A549 (cell line): Measurements from ENCODE around the gene IRF9. TPM values are rescaled to one million over a fixed set of nuclear protein-coding genes. Genes with fewer than 3 reads are reported as not detected.

ENCODE experiments used
- ATAC-seq, 2 experiments: fragments of 200-7000 bp in 1 of 2; fragments of >200 bp in 1 of 2; cut with Nextera tagmentation in 1 of 2; cut with Tn5 transposase in 1 of 2; 3 replicates each; pipeline versions ENCODE4 v1.8.0 to v1.9.1; 2018 to 2020; ENCODE audit warnings: mild to moderate bottlenecking in 1 of 2, moderate library complexity in 1 of 2
- CTCF ChIA-PET: fragments of 300-600 bp; sonication (Branson Sonifier 250); formaldehyde crosslinking; extraction: SDS; loops from one replicate; lab custom pipeline; 2021; ENCODE audit warnings: antibody characterized with exemption, inconsistent platforms; lab: Yijun Ruan, JAX
- POLR2A ChIA-PET: fragments of 350-600 bp; formaldehyde crosslinking; extraction: SDS; loops from one replicate; lab custom pipeline; 2021; ENCODE audit warnings: antibody characterized with exemption, inconsistent platforms; lab: Yijun Ruan, JAX
- DNase-seq, 2 experiments: peaks; one replicate each; pipeline versions ENCODE4 v3.0.0 to v3.0.0-alpha.2; 2011 to 2016; ENCODE audit warnings: low read depth in 1 of 2, low spot score in 1 of 2
- FAIRE-seq: peaks from 2 replicates; lab custom pipeline; 2011; peaks lifted over from hg19 to GRCh38; lab: Jason Lieb, UNC
- H3K27ac ChIP-seq, 2 experiments: fragments of >200 bp; sonication (Bioruptor Twin); formaldehyde crosslinking; 3 replicates each; pipeline ENCODE4 v1.5.1; 2016 to 2017
- H3K4me1 ChIP-seq: fragments of >200 bp; sonication (Bioruptor Twin); formaldehyde crosslinking; 3 replicates; pipeline ENCODE4 v1.6.1; 2016
- H3K4me2 ChIP-seq: fragments of >200 bp; sonication (Bioruptor Twin); formaldehyde crosslinking; 3 replicates; pipeline ENCODE4 v1.6.1; 2016
- H3K4me3 ChIP-seq: fragments of >200 bp; sonication (Bioruptor Twin); formaldehyde crosslinking; 3 replicates; pipeline ENCODE4 v1.5.1; 2016
- H3K9me3 ChIP-seq: fragments of >200 bp; sonication (Bioruptor Twin); formaldehyde crosslinking; 3 replicates; pipeline ENCODE4 v1.6.1; 2016
- BHLHE40 ChIP-seq: IDR thresholded peaks from 2 replicates; pipeline ENCODE4 v1.6.1; 2012; ENCODE audit warnings: low read depth, low read length, inconsistent platforms
- CEBPB ChIP-seq, 2 experiments: fragments of >200 bp in 1 of 2; sonication (Bioruptor Twin) in 1 of 2; formaldehyde crosslinking in 1 of 2; IDR thresholded peaks; 2 replicates each; pipeline ENCODE4 v1.6.1; 2012 to 2016
- CHD2 ChIP-seq: fragments of 150-350 bp; IDR thresholded peaks from 2 replicates; pipeline ENCODE4 v1.6.1; 2014; ENCODE audit warnings: low read length; ENCODE audit not compliant: partially characterized antibody
- EHF ChIP-seq: fragments of 250-450 bp; sonication (Bioruptor Pico); IDR thresholded peaks from 2 replicates; pipeline ENCODE4 v1.5.0; 2020; ENCODE audit warnings: mild to moderate bottlenecking
- EP300 ChIP-seq, 2 experiments: fragments of >200 bp; sonication (Bioruptor Twin); formaldehyde crosslinking; IDR thresholded peaks; 2 replicates in 1 of 2; 3 replicates in 1 of 2; pipeline ENCODE4 v1.6.1; 2016 to 2017
- FOSL2 ChIP-seq, 2 experiments: fragments of 450-650 bp in 1 of 2; fragments of >200 bp in 1 of 2; sonication (Bioruptor Twin) in 1 of 2; formaldehyde crosslinking; IDR thresholded peaks; 2 replicates each; pipeline versions ENCODE4 v1.5.0 to v1.6.1; 2016 to 2020; ENCODE audit warnings: mild to moderate bottlenecking in 1 of 2, moderate library complexity in 1 of 2
- HDAC2 ChIP-seq: fragments of 200-600 bp; sonication (generic); IDR thresholded peaks from 2 replicates; pipeline ENCODE4 v1.6.1; 2016
- HOXB5 ChIP-seq: fragments of 250-450 bp; sonication (Bioruptor Pico); IDR thresholded peaks from 2 replicates; pipeline ENCODE4 v1.5.0; 2020; ENCODE audit warnings: mild to moderate bottlenecking, moderate library complexity
- JUN ChIP-seq, 2 experiments: fragments of >200 bp; sonication (Bioruptor Twin); formaldehyde crosslinking; IDR thresholded peaks; 2 replicates in 1 of 2; 3 replicates in 1 of 2; pipeline ENCODE4 v1.6.1; 2016 to 2017
- JUNB ChIP-seq: fragments of >200 bp; sonication (Bioruptor Twin); formaldehyde crosslinking; IDR thresholded peaks from 2 replicates; pipeline ENCODE4 v1.6.1; 2016
- KDM1A ChIP-seq: fragments of 200-600 bp; sonication (generic); IDR thresholded peaks from 2 replicates; pipeline ENCODE4 v1.6.1; 2016; ENCODE audit warnings: low read depth, mild to moderate bottlenecking
- MAFK ChIP-seq: fragments of 450-650 bp; IDR thresholded peaks from 2 replicates; pipeline ENCODE4 v1.6.1; 2014; ENCODE audit not compliant: partially characterized antibody
- PHF8 ChIP-seq: fragments of 200-600 bp; sonication (generic); IDR thresholded peaks from 2 replicates; pipeline ENCODE4 v1.6.1; 2016; ENCODE audit warnings: low read depth, mild to moderate bottlenecking, antibody characterized with exemption, moderate library complexity, borderline replicate concordance
- POLR2A ChIP-seq: IDR thresholded peaks from 2 replicates; pipeline ENCODE4 v1.6.1; 2012; ENCODE audit warnings: mild to moderate bottlenecking, low read length
- RCOR1 ChIP-seq: fragments of 150-350 bp; IDR thresholded peaks from 2 replicates; pipeline ENCODE4 v1.6.1; 2014; ENCODE audit warnings: antibody characterized with exemption, low read length, low read depth
- SREBF2 ChIP-seq: fragments of 450-650 bp; IDR thresholded peaks from 2 replicates; pipeline ENCODE4 v1.6.1; 2014; ENCODE audit warnings: mild to moderate bottlenecking, moderate library complexity
- TFCP2L1 ChIP-seq: fragments of 250-450 bp; sonication (Bioruptor Pico); IDR thresholded peaks from 2 replicates; pipeline ENCODE4 v1.5.0; 2021; ENCODE audit warnings: mild to moderate bottlenecking
- ZC3H11A ChIP-seq: fragments of 450-650 bp; IDR thresholded peaks from 2 replicates; pipeline ENCODE4 v1.6.1; 2014; ENCODE audit warnings: antibody characterized with exemption, mild to moderate bottlenecking
- ZNF302 ChIP-seq: fragments of 250-450 bp; sonication (Bioruptor Pico); IDR thresholded peaks from 2 replicates; pipeline ENCODE4 v1.9.0; 2021; ENCODE audit warnings: inconsistent platforms, mild to moderate bottlenecking, moderate library complexity
- ZSCAN20 ChIP-seq: fragments of 250-450 bp; sonication (Bioruptor Pico); IDR thresholded peaks from 2 replicates; pipeline ENCODE4 v1.8.0; 2022; ENCODE audit warnings: mild to moderate bottlenecking, moderate library complexity
- WGBS: methylation state at CpG from one replicate; pipeline ENCODE4 v1.1.6; 2017; ENCODE audit errors: missing lambda C conversion rate; 5-methylcytosine and 5-hydroxymethylcytosine counted together
- polyA plus RNA-seq, 4 experiments: library from polyadenylated mRNA; depleted of rRNA in 3 of 4; stranded (reverse); fragments of >200 nt; fragmentation: RNase III in 1 of 4; extraction: RNeasy Plus Mini Kit Qiagen cat#74134 plus additional on column Dnase treatment in 1 of 4; gene quantifications; 2 replicates in 3 of 4; 3 replicates in 1 of 4; pipeline ENCODE4 v1.2.3, GENCODE V29; 2011 to 2017
- TF ChIP-seq, protein P1 (sequence below): IDR thresholded peaks from 2 replicates; pipeline ENCODE4 v1.6.1; 2012
- TF ChIP-seq, protein P2 (sequence below): IDR thresholded peaks from 2 replicates; pipeline ENCODE4 v1.6.1; 2012
- TF ChIP-seq, protein P3 (sequence below): fragments of 250-450 bp; sonication (Bioruptor Pico); IDR thresholded peaks from 2 replicates; pipeline ENCODE4 v1.5.0; 2021; ENCODE audit warnings: mild to moderate bottlenecking, moderate library complexity, borderline replicate concordance

IRF9 gene
- polyA plus RNA-seq, 2 of the 4 experiments (the other 2 are of a cell fraction): 19.0 to 23.1 TPM

DNA sequence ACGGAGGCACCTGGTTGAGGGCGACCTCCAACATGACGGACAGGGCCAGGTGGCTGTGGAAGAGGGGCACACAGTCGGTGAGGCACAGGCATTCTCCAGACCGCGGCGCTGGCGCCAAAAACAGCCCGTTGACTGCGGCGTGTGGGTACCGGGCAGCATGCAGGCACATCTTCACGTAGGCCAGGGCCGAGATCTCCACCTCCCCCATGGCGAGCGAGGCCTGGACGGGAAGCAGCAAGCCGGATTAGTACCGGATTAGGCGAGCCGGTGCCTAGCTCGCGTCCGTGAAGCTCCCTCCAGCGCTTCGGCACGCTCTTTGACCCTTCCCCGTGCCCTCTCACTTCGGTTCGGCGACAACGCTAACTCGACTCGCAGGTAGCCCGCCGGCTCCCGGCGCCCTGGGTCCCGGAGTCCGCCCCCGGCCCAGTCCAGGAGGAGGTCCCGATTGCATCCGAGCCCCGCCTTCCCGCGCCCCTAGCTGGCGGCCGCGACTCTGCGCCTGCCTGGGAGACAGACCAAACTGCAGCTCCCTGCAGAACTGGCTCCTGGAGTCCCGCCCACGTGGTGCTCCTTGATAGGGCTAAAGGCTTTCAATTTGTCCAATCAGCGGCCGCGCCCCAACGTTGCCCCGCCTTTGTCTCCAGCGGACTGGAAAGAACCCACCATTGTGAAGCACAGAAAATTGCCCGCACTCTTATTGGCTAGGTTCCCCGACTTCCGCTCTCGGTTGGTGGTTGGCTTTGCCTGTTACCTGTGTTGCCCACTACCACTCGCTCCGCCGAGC, 19.8 kb upstream of the IRF9 start, which contains the start of gene EMC9 (continued):
- TF ChIP-seq, protein P1, sequence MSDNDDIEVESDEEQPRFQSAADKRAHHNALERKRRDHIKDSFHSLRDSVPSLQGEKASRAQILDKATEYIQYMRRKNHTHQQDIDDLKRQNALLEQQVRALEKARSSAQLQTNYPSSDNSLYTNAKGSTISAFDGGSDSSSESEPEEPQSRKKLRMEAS: peak; percentile 79
- TF ChIP-seq, protein P2, sequence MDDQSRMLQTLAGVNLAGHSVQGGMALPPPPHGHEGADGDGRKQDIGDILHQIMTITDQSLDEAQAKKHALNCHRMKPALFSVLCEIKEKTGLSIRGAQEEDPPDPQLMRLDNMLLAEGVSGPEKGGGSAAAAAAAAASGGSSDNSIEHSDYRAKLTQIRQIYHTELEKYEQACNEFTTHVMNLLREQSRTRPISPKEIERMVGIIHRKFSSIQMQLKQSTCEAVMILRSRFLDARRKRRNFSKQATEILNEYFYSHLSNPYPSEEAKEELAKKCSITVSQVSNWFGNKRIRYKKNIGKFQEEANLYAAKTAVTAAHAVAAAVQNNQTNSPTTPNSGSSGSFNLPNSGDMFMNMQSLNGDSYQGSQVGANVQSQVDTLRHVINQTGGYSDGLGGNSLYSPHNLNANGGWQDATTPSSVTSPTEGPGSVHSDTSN: peak; percentile 49; the same call in 1 of the 2 replicates
- TF ChIP-seq BHLHE40 (no peak), PHF8 (0 out of 2 replicates have a peak, but pooled peaks have one; percentile 61), HDAC2 (no peak), JUNB (no peak), CEBPB (IDR thresholded peaks at IDR 0.05) (peak in 1 of 2 experiments; percentile 51; a peak in 1 of 4 replicates), JUN (IDR thresholded peaks at IDR 0.05) (peak; percentile 88), POLR2A (peak; percentile 81; the same call in 1 of the 2 replicates)
- TF ChIP-seq, protein P3, sequence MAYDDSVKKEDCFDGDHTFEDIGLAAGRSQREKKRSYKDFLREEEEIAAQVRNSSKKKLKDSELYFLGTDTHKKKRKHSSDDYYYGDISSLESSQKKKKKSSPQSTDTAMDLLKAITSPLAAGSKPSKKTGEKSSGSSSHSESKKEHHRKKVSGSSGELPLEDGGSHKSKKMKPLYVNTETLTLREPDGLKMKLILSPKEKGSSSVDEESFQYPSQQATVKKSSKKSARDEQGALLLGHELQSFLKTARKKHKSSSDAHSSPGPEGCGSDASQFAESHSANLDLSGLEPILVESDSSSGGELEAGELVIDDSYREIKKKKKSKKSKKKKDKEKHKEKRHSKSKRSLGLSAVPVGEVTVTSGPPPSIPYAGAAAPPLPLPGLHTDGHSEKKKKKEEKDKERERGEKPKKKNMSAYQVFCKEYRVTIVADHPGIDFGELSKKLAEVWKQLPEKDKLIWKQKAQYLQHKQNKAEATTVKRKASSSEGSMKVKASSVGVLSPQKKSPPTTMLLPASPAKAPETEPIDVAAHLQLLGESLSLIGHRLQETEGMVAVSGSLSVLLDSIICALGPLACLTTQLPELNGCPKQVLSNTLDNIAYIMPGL (CRISPR knock-in tag): no peak
- TF ChIP-seq, all 56 proteins: peak for 11

DNA sequence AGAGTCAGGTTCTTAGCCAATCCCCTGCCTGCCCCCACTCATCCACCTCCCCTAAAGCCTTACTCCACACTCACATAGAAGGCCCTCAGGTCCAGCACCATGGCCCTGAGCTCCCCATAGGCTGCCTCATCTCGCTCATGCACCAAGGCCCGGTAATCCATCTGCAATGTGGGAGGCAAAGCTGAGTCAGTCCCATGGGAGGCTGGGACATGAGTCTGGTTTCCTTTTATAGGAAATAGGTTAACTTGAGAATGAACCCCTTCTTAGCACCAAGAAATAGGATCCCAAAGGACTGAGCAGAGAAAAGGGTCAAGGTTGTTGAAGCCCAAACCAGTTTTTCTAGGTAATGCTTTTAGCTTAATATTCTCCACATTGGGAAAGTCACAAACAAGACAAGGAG, 17.6 kb upstream of the IRF9 start:
- H3K9me3 ChIP-seq: no peaks in the 10 kb centered on the region
- no peak for FAIRE-seq
- no peak overlapping the region for H3K4me3 ChIP-seq
- peaks cover 31% of the 10 kb centered on the region for H3K4me1 ChIP-seq
- ATAC-seq: no peak
- ChIA-PET POLR2A (no interaction called here), CTCF (interaction anchor here (1.1 to 12.6 kb wide), 3 partner anchors 8 to 19 kb away, joined by 3 to 168 read pairs (median 3); partner anchors contain the start of genes IRF9 and PSME1)
- H3K4me2 ChIP-seq: no peak overlapping the region
- no peak for DNase-seq
- TF ChIP-seq ZC3H11A: no peak
- no peak for TF ChIP-seq SREBF2
- no peak for TF ChIP-seq ZNF302 (CRISPR knock-in tag)
- TF ChIP-seq CHD2: no peak
- no peak for TF ChIP-seq EP300 (IDR thresholded peaks at IDR 0.05)
- no peak for TF ChIP-seq ZSCAN20 (CRISPR knock-in tag)
- TF ChIP-seq JUNB: no peak
- no peak for TF ChIP-seq EHF
- TF ChIP-seq, protein P1: no peak
- no peak for TF ChIP-seq PHF8
- TF ChIP-seq MAFK: no peak
- no peak for TF ChIP-seq HOXB5 (CRISPR knock-in tag)
- no peak for TF ChIP-seq RCOR1
- no peak for TF ChIP-seq CEBPB (IDR thresholded peaks at IDR 0.05)
- TF ChIP-seq BHLHE40: no peak
- TF ChIP-seq FOSL2 (IDR thresholded peaks at IDR 0.05): no peak
- no peak for TF ChIP-seq FOSL2 (CRISPR knock-in tag; IDR thresholded peaks at IDR 0.05)
- TF ChIP-seq TFCP2L1 (CRISPR knock-in tag): no peak
- WGBS: 95% methylated on average over 2 of the region's 2 CpGs
- H3K27ac ChIP-seq: no peak overlapping the region

DNA sequence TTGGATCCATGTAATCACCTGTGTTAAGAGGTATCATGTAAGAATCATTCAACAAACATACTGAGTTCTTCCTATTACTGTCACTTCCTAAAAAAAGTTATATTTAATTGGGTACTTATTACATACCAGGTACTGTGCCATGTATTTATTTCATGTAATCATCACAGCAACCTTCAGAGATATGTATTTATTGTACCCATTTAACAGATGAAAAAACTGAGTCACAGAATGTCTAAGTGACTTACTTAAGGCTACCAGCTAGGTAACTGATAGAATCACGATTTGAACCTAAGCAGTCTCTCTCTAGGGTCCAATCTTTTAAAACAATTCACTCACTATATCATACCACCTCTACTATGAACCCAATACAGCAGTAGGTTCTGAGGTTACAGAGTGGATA, 16.6 kb upstream of the IRF9 start:
- ChIA-PET POLR2A (no interaction called here), CTCF (interaction anchor here (0.8 to 12.6 kb wide), 5 partner anchors 9 to 36 kb away, joined by 3 to 168 read pairs (median 3); partner anchors contain the start of genes DCAF11, IRF9, NRL and PSME1)
- FAIRE-seq (no peak), ATAC-seq (no peak), DNase-seq (no peak)
- 14% methylated on average over 1 of the region's 1 CpG for WGBS
- no peak overlapping the region for H3K4me2 ChIP-seq
- peaks cover 24% of the 10 kb centered on the region for H3K4me1 ChIP-seq
- no peak overlapping the region for H3K27ac ChIP-seq
- peak; percentile 67; the same call in 1 of the 2 replicates for TF ChIP-seq KDM1A
- 0 out of 2 replicates have a peak, but pooled peaks have one; percentile 49 for TF ChIP-seq HDAC2
- no peak for TF ChIP-seq SREBF2
- H3K4me3 ChIP-seq: no peak overlapping the region
- no peaks in the 10 kb centered on the region for H3K9me3 ChIP-seq
